Heart left ventricle (tissue), 13 donors: ENCODE data around the gene ZNF775.

Experiments used
- POLR2A ChIP-seq, 2 donors: fragments of 450-650 bp; IDR thresholded peaks; one replicate each; pipeline ENCODE4 v1.6.1; 2017; ENCODE audit warnings: antibody characterized with exemption in 2 of 2, mild to moderate bottlenecking in 2 of 2, moderate library complexity in 2 of 2
- TF ChIP-seq, protein P1 (sequence below), 12 donors: fragments of 200-600 bp; sonication (generic) in 4 of 12; IDR thresholded peaks; one replicate each; pipeline versions ENCODE4 v1.5.0 to v1.8.0; 2018 to 2022; ENCODE audit warnings: antibody characterized with exemption in 12 of 12, mild to moderate bottlenecking in 5 of 12
- donor health status: ischemic (EF 13 %, LVEDD 7.1; RV severe dilation, severe dysfunction).
- donor health status: DM: no; HTN: yes; CAD: no.
- donor health status: DM: no; HTN: no; CAD: no.
- donor health status: ischemic (EF 25% LVEDD 6.9; RV normal size, moderate dysfunction).
- donor health status: ischemic (EF 25% LVEDD 5.7; RV mildly dilated, moderate dysfunction).
- donor health status: ischemic (EF 35%, LVEDD 5.7; RV mildly dilated, moderate dysfunction).
- donor health status: nonischemic (EF 11% LVEDD 7.7; RV severe dilation, severe dysfunction).
- donor health status: DM: yes; HTN: yes; CAD: no.
- donor health status: PGD.
- donor health status: ischemic (EF 29% LVEDD 5.4; RV normal size, mild dysfunction).
- donor health status: nonischemic (EF 23%, LVEDD 6.1; RV moderate dilation, normal function).

DNA sequence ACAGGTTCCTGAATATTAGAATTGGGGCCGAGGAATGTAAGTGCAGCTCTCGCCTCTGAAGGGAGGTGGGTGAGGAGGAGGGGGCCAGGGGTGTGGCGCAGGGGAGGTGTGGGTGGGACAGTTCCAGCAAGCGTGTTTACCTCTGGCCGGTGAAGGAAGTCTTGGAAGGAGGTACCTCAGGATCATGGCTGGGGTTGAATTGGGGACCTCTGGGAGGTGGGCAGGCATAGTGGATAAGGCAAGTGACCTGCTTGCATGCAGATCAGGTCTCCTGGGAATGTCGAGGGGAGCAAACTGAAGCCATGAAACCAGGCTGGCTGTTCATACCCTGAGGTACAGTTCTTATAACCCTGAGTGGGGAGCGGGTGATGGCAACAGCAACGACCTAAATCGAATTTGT is 2.0 kb downstream of the ZNF775 start:
- TF ChIP-seq, protein P1, sequence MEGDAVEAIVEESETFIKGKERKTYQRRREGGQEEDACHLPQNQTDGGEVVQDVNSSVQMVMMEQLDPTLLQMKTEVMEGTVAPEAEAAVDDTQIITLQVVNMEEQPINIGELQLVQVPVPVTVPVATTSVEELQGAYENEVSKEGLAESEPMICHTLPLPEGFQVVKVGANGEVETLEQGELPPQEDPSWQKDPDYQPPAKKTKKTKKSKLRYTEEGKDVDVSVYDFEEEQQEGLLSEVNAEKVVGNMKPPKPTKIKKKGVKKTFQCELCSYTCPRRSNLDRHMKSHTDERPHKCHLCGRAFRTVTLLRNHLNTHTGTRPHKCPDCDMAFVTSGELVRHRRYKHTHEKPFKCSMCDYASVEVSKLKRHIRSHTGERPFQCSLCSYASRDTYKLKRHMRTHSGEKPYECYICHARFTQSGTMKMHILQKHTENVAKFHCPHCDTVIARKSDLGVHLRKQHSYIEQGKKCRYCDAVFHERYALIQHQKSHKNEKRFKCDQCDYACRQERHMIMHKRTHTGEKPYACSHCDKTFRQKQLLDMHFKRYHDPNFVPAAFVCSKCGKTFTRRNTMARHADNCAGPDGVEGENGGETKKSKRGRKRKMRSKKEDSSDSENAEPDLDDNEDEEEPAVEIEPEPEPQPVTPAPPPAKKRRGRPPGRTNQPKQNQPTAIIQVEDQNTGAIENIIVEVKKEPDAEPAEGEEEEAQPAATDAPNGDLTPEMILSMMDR (IDR thresholded peaks at IDR 0.05) = no peak
- no peak for TF ChIP-seq POLR2A (IDR thresholded peaks at IDR 0.05)
